IPS-NIHi7 (cell line): Measurements from ENCODE around the gene SMAD2.

Experiments used
- DNase-seq: peaks from one replicate; pipeline ENCODE4 v3.0.0; 2012; ENCODE audit warnings: mixed read lengths; ENCODE audit errors: extremely low spot score

The SMAD2 gene

GRCh38 chr18:47898055-47898454, 32.4 kb downstream of the SMAD2 start:
- no peak for DNase-seq

DNA sequence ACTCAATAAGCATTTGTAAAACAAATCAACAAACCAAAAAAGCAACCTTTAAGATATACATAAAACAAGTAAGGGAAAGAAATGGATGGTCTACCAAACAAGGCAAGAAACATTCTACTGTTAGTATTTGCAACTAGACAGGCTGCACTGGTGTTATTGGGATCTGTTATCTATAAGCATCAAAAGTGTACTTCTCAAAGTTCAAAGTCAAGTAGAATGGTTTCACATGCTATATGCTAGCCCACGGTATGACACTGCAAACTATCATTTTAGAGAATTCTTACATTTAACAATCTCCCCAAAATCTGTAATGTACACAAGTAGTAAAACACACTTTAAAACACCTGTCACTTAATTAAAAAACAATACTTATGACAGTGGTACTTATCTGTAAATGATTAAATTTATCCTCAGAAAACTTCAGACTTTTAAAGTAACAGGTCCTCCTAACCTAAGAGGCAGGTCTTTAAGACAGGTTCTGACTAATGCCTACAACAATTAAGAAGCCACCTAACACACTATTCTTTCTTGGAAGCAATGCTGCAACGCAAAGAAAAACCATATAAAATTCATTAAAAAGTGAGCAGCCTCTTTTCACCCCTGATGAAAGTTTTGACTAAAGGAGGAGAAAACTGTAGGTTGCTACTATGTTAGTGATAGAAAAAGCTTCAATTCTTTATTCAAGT, 34.8 kb downstream of the SMAD2 start:
- DNase-seq, result no peak

GRCh38 chr18:47893939-47894699, 36.3 kb downstream of the SMAD2 start:
- DNase-seq, result no peak

DNA sequence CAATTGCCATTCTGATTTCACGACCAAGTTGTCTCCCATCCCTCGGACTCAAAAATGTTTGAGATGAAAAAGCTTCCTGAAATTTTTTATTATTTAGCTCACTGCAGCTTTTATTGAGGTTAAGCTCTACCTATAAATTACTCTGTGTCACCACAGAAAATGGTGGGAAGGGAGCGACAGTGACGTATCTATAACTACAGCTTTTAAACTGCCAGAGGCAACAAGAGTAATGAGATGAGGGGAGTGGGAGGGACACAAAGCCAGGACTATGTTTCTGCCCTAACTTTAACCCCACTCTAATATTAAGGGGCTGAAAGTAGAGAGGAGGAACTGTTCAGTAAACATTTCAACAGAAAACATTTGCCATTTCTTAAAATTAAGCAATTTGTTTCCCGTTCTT, 37.4 kb downstream of the SMAD2 start:
- DNase-seq, result no peak

DNA sequence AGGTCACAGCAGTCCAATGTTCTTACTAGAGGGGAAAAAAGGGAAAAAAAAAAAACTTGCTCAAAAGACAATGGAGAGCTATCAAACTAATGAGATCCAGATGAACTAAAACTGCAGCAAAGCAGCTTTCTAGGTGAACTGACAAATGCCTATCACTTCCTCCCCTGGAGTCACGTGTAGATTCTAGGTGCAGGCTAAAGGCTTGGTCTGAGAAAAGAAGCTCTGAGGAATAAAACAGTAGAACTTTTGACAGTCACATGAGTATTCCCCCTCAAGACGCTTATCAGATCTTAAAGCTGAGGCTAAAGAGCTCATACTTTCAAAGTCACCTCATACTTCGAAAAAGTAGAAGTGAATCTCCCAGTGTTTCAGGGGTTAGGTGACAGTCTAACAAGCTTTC, 42.3 kb downstream of the SMAD2 start:
- DNase-seq, result no peak

DNA sequence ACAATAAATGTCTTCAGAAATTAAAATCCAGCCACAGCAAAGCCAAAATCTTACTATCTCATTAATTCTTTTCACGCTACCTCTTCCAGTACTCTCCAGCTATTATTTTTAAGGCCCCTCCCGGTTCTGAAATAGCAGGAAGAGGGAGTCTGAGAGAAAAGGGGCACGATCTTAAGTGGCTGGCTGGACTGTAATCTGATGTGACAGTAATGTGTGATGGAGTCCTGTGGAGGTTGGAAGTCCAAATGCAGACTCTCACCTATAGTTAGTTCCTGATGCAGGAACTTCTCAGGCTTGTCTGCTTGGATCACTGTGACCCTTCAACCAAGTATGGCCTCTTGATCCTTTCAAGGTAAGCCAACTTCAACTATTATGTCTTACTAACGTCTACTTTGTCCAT, 43.2 kb downstream of the SMAD2 start:
- no peak for DNase-seq

GRCh38 chr18:47883771-47884413, 46.6 kb downstream of the SMAD2 start:
- no peak for DNase-seq

DNA sequence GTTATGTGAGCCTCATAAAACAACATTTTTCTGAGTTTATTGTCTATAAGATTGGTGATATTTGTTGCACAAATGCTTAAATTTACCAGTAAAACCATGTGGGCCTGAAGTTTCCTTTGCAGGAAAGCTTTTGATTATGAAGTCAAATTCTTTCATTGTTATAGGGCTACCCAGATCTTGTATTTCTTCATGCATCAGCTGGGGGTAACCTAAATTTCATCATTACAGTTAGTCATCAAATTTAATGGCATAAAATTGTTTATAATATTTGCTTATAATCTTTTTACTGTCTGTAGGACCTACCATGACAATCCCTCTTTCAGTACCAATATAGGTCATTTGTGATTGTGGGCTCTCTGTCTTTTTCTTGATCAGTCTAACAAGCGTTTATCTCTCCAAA, 47.8 kb downstream of the SMAD2 start:
- DNase-seq, result no peak

GRCh38 chr18:47881752-47882455, 48.6 kb downstream of the SMAD2 start:
- no peak for DNase-seq

DNA sequence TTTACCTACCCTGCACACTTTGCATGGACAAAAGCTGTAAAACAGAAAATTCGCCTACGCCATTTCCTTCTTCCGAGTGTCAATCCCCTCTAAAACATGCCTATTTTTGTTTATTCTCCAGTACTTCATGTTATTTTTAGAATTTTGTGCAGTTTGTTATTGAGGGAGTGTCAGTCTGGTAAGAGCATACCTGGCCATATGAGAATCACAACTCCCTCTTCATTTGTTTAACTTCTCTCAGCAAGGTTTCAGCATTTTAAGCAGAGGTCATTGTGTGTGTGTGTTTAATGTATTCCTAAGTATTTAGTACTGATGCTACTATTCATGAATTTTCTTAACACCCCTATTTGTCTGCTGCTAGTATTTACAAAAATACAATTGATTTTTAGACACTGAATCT, 49.4 kb downstream of the SMAD2 start:
- no peak for DNase-seq

GRCh38 chr18:47877892-47878291, 52.6 kb downstream of the SMAD2 start:
- DNase-seq, result no peak

- DNase-seq, result no peak
Measured at GRCh38 chr18:47876813-47877212, 53.6 kb downstream of the SMAD2 start.

DNA sequence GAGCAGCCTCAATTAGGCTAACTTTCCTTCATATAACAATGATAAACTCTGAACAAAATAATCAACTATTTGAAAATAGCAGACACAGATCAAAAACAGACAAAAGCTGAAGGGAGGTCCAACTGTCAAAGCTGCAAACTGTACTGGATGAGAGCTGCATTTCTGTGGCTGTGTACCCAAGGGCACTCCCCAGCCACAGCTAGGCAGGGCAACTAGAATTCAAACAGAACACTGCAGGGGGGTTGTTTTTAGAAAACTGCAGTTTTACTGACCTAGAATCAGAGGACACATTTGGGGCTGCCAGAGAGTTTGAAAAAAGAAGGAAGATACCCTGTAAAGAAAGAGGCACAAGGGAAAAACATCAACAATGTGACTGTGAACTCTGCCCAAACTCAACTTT, 56.8 kb downstream of the SMAD2 start:
- DNase-seq, result no peak

GRCh38 chr18:47872426-47872825, 58.0 kb downstream of the SMAD2 start:
- DNase-seq, result no peak

DNA sequence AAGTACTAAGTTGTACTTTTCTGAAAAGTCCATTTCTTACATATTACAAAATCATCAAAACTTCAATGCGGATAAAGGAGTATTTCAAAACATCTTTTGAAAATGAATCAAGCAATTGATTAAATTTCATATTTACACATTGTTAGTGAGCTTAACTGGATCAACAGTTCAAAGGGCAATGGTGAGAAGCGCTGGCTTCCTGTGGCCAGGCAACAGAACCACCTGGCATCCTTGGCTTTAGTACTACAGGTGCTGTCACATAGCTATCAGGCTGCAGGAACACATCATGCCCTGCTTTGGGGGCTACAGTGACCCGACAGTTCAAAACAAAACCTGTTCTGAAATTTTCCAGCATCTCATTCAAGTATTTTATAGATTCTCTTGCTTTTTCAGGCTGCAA, 59.2 kb downstream of the SMAD2 start:
- DNase-seq, result no peak

- no peak for DNase-seq
Measured at GRCh38 chr18:47870605-47871004, 59.9 kb downstream of the SMAD2 start.

GRCh38 chr18:47868744-47869143, 61.7 kb downstream of the SMAD2 start:
- DNase-seq, result no peak

- DNase-seq, result no peak
Measured at GRCh38 chr18:47865183-47865582, 65.3 kb downstream of the SMAD2 start.

- DNase-seq, result no peak
Measured at GRCh38 chr18:47863041-47863440, 67.4 kb downstream of the SMAD2 start.

- DNase-seq, result no peak
Measured at GRCh38 chr18:47858607-47859006, 71.9 kb downstream of the SMAD2 start.

- no peak for DNase-seq
Measured at GRCh38 chr18:47847635-47848034, 82.8 kb downstream of the SMAD2 start.

- no peak for DNase-seq
Measured at GRCh38 chr18:47846431-47846830, 84.0 kb downstream of the SMAD2 start.
